Testis (tissue), 2 donors: ENCODE measurements around the gene CDH12.

Experiments
- CTCF ChIP-seq, 3 experiments: fragments of 450-650 bp in 2 of 3; fragments of 200-600 bp in 1 of 3; sonication (generic) in 1 of 3; IDR thresholded peaks; one replicate each; pipeline ENCODE4 v1.5.1; 2016 to 2019; ENCODE audit warnings: antibody characterized with exemption in 3 of 3, mild to moderate bottlenecking in 2 of 3, moderate library complexity in 1 of 3
- POLR2A ChIP-seq: fragments of 450-650 bp; IDR thresholded peaks from one replicate; pipeline ENCODE4 v1.6.1; 2017; ENCODE audit warnings: antibody characterized with exemption, mild to moderate bottlenecking, moderate library complexity

- no peak for TF ChIP-seq CTCF (IDR thresholded peaks at IDR 0.05)
- TF ChIP-seq POLR2A = no peak
Observed at GRCh38 chr5:21809611-21810010, 1043.5 kb downstream of the CDH12 start.
